BJ (cell line): Measurements from ENCODE around the gene PHYH. TPM values are rescaled to one million over a fixed set of nuclear protein-coding genes. Genes with fewer than 3 reads are reported as not detected.

Experiments
- CTCF ChIA-PET: fragments of 350-600 bp; formaldehyde crosslinking; extraction: SDS; loops from one replicate; lab custom pipeline; 2021; ENCODE audit warnings: antibody characterized with exemption, inconsistent platforms; lab: Yijun Ruan, JAX
- POLR2A ChIA-PET: fragments of 300-600 bp; sonication (Branson Sonifier 250); formaldehyde crosslinking; extraction: SDS; loops from one replicate; lab custom pipeline; 2021; ENCODE audit warnings: antibody characterized with exemption; lab: Charles Lee
- DNase-seq: peaks from one replicate; pipeline ENCODE4 v3.0.0-alpha.2; 2011; ENCODE audit warnings: low read depth
- H3K27me3 ChIP-seq: 2 replicates; pipeline ENCODE4 v1.6.0; 2011; ENCODE audit warnings: low read length; ENCODE audit not compliant: control insufficient read depth, insufficient read depth
- H3K36me3 ChIP-seq: 2 replicates; pipeline ENCODE4 v1.5.1; 2011; ENCODE audit warnings: low read length; ENCODE audit not compliant: control insufficient read depth, insufficient read depth
- H3K4me3 ChIP-seq: 2 replicates; pipeline ENCODE4 v1.5.1; 2011; ENCODE audit warnings: low read depth, mild to moderate bottlenecking, control low read depth, low read length
- polyA plus RNA-seq: library from polyadenylated mRNA; depleted of rRNA; stranded (reverse); fragments of >200 nt; gene quantifications from 2 replicates; pipeline ENCODE4 v1.2.3, GENCODE V29; 2011
- TF ChIP-seq, protein P1 (sequence below): IDR thresholded peaks from 2 replicates; pipeline ENCODE4 v1.5.1; 2011; ENCODE audit warnings: low read depth, mild to moderate bottlenecking, control low read depth, inconsistent platforms, low read length, moderate library complexity; ENCODE audit not compliant: insufficient read depth

The PHYH gene
- polyA plus RNA-seq, 1 experiment, result 7.1 TPM

- TF ChIP-seq, protein P1, sequence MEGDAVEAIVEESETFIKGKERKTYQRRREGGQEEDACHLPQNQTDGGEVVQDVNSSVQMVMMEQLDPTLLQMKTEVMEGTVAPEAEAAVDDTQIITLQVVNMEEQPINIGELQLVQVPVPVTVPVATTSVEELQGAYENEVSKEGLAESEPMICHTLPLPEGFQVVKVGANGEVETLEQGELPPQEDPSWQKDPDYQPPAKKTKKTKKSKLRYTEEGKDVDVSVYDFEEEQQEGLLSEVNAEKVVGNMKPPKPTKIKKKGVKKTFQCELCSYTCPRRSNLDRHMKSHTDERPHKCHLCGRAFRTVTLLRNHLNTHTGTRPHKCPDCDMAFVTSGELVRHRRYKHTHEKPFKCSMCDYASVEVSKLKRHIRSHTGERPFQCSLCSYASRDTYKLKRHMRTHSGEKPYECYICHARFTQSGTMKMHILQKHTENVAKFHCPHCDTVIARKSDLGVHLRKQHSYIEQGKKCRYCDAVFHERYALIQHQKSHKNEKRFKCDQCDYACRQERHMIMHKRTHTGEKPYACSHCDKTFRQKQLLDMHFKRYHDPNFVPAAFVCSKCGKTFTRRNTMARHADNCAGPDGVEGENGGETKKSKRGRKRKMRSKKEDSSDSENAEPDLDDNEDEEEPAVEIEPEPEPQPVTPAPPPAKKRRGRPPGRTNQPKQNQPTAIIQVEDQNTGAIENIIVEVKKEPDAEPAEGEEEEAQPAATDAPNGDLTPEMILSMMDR, result no peak
- no peak for DNase-seq
- ChIA-PET POLR2A (no interaction called here), CTCF (interaction anchor here (1.9 kb wide), 1 partner anchor 8 kb away, joined by 5 read pairs; no protein-coding TSS in a partner anchor)
- Histone ChIP-seq H3K4me3 (no peak overlapping the region), H3K36me3 (no peaks in the 10 kb centered on the region), H3K27me3 (no peaks in the 10 kb centered on the region)
These were observed 10.8 kb upstream of the PHYH start for GRCh38 chr10:13310518-13311176.

DNA sequence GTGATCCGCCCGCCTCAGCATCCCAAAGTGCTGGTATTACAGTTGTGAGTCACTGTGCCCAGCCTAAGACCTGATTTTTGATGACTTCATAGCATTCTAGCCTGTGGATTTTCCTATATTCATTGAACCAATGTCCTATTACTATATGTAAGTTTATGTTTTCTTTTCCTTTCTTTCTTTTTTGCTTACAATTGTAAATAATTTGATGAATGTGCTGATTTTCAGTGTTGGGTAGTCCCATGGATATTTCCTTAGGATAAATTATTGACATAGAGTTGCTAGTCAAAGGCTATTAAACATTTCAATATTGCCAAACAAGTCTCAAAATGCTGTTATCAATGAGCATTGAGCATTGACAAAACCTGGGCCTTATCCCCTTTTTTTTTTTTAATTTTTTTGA lies 9.9 kb upstream of the PHYH start:
- POLR2A ChIA-PET, result no interaction called here
- CTCF ChIA-PET, result no interaction called here
- no peak for DNase-seq
- no peaks in the 10 kb centered on the region for H3K27me3 ChIP-seq
- no peaks in the 10 kb centered on the region for H3K36me3 ChIP-seq
- no peak overlapping the region for H3K4me3 ChIP-seq
- TF ChIP-seq, protein P1, result no peak

GRCh38 chr10:13308096-13308495 lies 8.2 kb upstream of the PHYH start:
- TF ChIP-seq, protein P1, result no peak
- CTCF ChIA-PET, result interaction anchor here (1.0 kb wide), 1 partner anchor 12 kb away, joined by 3 read pairs; no protein-coding TSS in a partner anchor

GRCh38 chr10:13306103-13306502 lies 6.2 kb upstream of the PHYH start:
- DNase-seq, result no peak
- no peak overlapping the region for H3K4me3 ChIP-seq
- TF ChIP-seq, protein P1, result no peak
- no peaks in the 10 kb centered on the region for H3K27me3 ChIP-seq
- H3K36me3 ChIP-seq, result no peaks in the 10 kb centered on the region
- ChIA-PET CTCF (no interaction called here), POLR2A (no interaction called here)

More at GRCh38 chr10:13308096-13308495, 8.2 kb upstream of the PHYH start:
- no peaks in the 10 kb centered on the region for H3K36me3 ChIP-seq
- H3K4me3 ChIP-seq, result no peak overlapping the region
- POLR2A ChIA-PET, result no interaction called here
- no peak for DNase-seq
- H3K27me3 ChIP-seq, result no peaks in the 10 kb centered on the region

DNA sequence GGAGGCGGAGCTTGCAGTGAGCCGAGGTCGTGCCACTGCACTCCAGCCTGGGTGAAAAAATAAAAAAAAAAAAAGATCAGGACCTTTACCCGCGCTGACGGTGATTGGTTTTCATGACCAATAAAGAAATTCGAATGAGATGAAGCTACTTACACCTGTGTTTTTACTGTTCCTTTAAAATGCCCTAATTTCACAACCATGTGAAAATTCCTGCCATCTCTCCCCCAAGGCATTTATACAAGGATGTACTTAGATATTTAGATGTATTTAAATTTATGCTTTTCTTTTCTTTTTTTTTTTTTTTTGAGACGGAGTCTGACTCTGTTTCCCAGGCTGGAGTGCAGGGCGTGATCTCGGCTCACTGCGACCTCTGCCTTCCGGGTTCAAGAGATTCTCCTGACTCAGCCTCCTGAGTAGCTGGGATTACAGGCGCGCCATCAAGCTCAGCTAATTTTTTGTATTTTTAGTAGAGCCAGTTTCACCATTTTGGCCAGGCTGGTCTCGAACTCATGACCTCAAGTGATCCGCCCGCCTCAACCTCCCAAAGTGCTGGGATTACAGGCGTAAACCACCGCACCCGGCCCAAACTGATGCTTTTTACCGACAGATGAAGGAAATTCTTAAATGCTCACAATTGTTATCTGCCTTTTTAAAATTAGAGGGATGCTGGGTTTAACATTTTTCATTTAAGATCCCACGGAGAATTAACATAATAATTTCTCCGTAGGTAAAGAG lies 3.1 kb upstream of the PHYH start:
- H3K4me3 ChIP-seq, result no peak overlapping the region
- DNase-seq, result no peak
- CTCF ChIA-PET, result interaction anchor here (0.6 to 3.4 kb wide), 24 partner anchors 8 to 284 kb away, joined by 3 to 29 read pairs (median 4); partner anchors contain the start of genes MCM10, OPTN and PRPF18
- H3K27me3 ChIP-seq, result no peaks in the 10 kb centered on the region
- no peaks in the 10 kb centered on the region for H3K36me3 ChIP-seq
- TF ChIP-seq, protein P1, result no peak
- POLR2A ChIA-PET, result interaction anchor here (0.5 kb wide), 1 partner anchor 46 kb away, joined by 3 read pairs; no protein-coding TSS in a partner anchor
